CD4-positive, alpha-beta T cell treated with Interleukin-2 at 100 ng/mL for 4 hours (primary cell): Measurements from ENCODE around the gene OR10A5.
"Not testable (repeated sequence)": the region's sequence is repeated elsewhere in the genome, so short reads cannot be mapped to it uniquely, and the experiment has no call there.

Experiments used
- DNase-seq: peaks from one replicate; pipeline ENCODE4 v3.0.0-alpha.2; 2020; ENCODE audit warnings: low spot score

Gene OR10A5

GRCh38 chr11:6875761-6876160, 30.3 kb downstream of the OR10A5 start:
- no peak for DNase-seq

DNA sequence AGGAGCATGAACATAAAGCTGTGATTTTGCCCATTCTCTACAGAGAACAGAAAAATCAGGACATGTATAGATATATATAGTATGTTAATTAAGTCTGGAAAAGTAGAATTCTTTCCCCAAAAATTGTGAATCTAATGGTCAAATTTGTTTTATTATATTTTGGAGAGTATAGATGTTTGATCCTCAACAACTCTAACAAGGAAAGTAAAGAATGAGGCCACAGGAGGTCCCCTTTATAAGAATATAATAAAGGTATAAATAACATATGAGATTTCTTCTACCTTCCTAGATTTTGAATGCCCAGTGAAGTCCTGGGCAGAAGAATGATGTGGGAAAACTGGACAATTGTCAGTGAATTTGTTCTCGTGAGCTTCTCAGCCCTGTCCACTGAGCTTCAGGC, 30.8 kb downstream of the OR10A5 start, which contains the start of gene OR10A4:
OR10A4 (plus strand) TSS at position 301 of the 400 bp plus-strand sequence; CDS start at position 324, 23 bp downstream.
- no peak for DNase-seq

DNA sequence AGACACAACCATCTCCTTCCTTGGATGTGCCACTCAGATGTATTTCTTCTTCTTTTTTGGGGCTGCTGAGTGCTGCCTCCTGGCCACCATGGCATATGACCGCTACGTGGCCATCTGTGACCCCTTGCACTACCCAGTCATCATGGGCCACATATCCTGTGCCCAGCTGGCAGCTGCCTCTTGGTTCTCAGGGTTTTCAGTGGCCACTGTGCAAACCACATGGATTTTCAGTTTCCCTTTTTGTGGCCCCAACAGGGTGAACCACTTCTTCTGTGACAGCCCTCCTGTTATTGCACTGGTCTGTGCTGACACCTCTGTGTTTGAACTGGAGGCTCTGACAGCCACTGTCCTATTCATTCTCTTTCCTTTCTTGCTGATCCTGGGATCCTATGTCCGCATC, 31.4 kb downstream of the OR10A5 start:
- DNase-seq: no peak

GRCh38 chr11:6882751-6883150, 37.3 kb downstream of the OR10A5 start:
- DNase-seq: no peak

DNA sequence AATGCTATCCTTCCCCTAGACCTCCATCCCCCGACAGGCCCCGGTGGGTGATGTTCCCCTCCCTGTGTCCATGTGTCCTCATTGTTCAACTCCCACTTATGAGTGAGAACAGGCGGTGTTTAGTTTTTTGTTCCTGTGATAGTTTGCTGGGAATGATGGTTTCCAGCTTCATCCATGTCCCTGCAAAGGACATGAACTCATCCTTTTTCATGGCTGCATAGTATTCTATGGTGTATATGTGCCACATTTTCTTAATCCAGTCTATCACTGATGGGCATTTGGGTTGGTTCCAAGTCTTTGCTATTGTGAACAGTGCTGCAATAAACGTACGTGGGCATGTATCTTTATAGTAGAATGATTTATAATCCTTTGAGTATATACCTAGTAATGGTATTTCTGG, 42.2 kb downstream of the OR10A5 start:
- not testable (repeated sequence) for DNase-seq

GRCh38 chr11:6888830-6889229, 43.3 kb downstream of the OR10A5 start:
- no peak for DNase-seq

- no peak for DNase-seq
Observed at GRCh38 chr11:6889835-6890234, 44.4 kb downstream of the OR10A5 start.

GRCh38 chr11:6892400-6892799, 46.9 kb downstream of the OR10A5 start, which contains the start of gene OR2D2:
Gene OR2D2, minus strand, starts transcription at chr11:6892500. Its CDS starts 0 bp downstream, at chr11:6892500.
- no peak for DNase-seq

DNA sequence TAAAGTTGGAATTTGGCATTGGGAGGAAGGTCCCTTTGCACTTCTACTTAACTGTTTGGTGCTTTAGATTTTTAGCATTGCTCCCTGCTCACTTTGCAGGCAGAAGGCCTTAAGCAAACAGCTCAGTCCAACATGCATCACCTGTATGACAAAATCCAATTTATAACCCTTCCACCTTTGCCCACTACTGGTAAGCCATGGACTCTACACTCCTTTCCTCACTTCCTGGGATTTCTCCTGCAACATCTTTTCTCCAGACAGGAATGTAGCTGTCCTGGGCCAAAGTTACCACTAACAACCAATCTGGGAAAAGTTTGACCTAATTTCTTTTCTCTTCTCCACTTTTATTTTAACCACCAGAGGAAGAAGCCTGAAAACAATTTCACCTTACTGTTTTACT, 48.6 kb downstream of the OR10A5 start:
- no peak for DNase-seq

- no peak for DNase-seq
Observed at GRCh38 chr11:6895010-6895409, 49.5 kb downstream of the OR10A5 start.
